T1000 (cell line): ENCODE results near the gene RASAL2.
"Not testable (repeated sequence)": the region's sequence is repeated elsewhere in the genome, so short reads cannot be mapped to it uniquely, and the experiment has no call there.

Source experiments
- DNase-seq: peaks from one replicate; lab custom pipeline; 2025; ENCODE audit warnings: mixed read lengths; lab: John Stamatoyannopoulos, UW

Gene RASAL2

GRCh38 chr1:178071811-178072210 is 22.1 kb upstream of the RASAL2 start:
- no peak for DNase-seq

GRCh38 chr1:178072326-178072725 is 21.6 kb upstream of the RASAL2 start:
- no peak for DNase-seq

GRCh38 chr1:178075333-178075732 is 18.6 kb upstream of the RASAL2 start:
- no peak for DNase-seq

GRCh38 chr1:178076607-178077006 is 17.3 kb upstream of the RASAL2 start:
- DNase-seq, result no peak

GRCh38 chr1:178077917-178078316 is 16.0 kb upstream of the RASAL2 start:
- DNase-seq, result no peak

- DNase-seq, result no peak
Observed at GRCh38 chr1:178086294-178086693, 7.6 kb upstream of the RASAL2 start.

GRCh38 chr1:178086766-178087165 is 7.1 kb upstream of the RASAL2 start:
- no peak for DNase-seq

GRCh38 chr1:178088651-178089050 is 5.3 kb upstream of the RASAL2 start:
- DNase-seq, result no peak

- DNase-seq, result not testable (repeated sequence)
Observed at GRCh38 chr1:178091454-178091853, 2.5 kb upstream of the RASAL2 start.

- DNase-seq, result no peak
Observed at GRCh38 chr1:178091986-178092745, 1.7 kb upstream of the RASAL2 start.

- no peak for DNase-seq
Observed at GRCh38 chr1:178092878-178093493, 918 bp upstream of the RASAL2 start.

GRCh38 chr1:178093494-178093950 is 382 bp upstream of the RASAL2 start:
- DNase-seq, result peak; percentile 94

- no peak for DNase-seq
Observed at GRCh38 chr1:178094739-178095645, 1.1 kb downstream of the RASAL2 start.

- no peak for DNase-seq
Observed at GRCh38 chr1:178096421-178096820, 2.5 kb downstream of the RASAL2 start.

- no peak for DNase-seq
Observed at GRCh38 chr1:178098262-178098661, 4.4 kb downstream of the RASAL2 start.

- no peak for DNase-seq
Observed at GRCh38 chr1:178101266-178101630, 7.3 kb downstream of the RASAL2 start.

- DNase-seq, result no peak
Observed at GRCh38 chr1:178101654-178102053, 7.8 kb downstream of the RASAL2 start.

GRCh38 chr1:178102218-178102617 is 8.3 kb downstream of the RASAL2 start:
- no peak for DNase-seq

- no peak for DNase-seq
Observed at GRCh38 chr1:178107823-178108222, 13.9 kb downstream of the RASAL2 start.

- no peak for DNase-seq
Observed at GRCh38 chr1:178109348-178110143, 15.6 kb downstream of the RASAL2 start.

- no peak for DNase-seq
Observed at GRCh38 chr1:178115260-178115659, 21.4 kb downstream of the RASAL2 start.

GRCh38 chr1:178118524-178118923 is 24.6 kb downstream of the RASAL2 start:
- DNase-seq, result no peak
